SKM-1 treated with dmso at 0.1 percent for 144 hours (cell line): ENCODE measurements around the gene CDKAL1.
"Not testable (repeated sequence)": the region's sequence is repeated elsewhere in the genome, so short reads cannot be mapped to it uniquely, and the experiment has no call there.

Experiments
- DNase-seq: peaks from one replicate; lab custom pipeline; 2025; ENCODE audit not compliant: unreplicated experiment; lab: John Stamatoyannopoulos, UW

The CDKAL1 gene

DNA sequence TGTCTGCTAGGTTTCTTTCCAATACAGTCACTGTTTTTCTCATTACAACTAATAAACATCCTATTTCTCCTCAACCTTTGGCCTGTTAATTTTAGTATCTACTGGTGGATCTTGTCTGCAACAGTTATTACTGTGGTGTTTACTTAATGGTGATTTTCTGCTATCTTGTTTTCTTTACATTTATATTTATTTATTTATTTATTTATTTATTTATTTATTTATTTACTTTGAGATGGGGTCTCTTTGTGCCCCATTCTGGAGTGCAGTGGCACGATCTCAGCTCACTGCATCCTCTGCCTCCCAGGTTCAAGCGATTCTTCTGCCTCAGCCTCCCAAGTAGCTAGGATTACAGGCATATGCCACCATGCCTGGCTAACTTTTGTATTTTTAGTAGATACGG is 15.1 kb downstream of the CDKAL1 start:
- not testable (repeated sequence) for DNase-seq

DNA sequence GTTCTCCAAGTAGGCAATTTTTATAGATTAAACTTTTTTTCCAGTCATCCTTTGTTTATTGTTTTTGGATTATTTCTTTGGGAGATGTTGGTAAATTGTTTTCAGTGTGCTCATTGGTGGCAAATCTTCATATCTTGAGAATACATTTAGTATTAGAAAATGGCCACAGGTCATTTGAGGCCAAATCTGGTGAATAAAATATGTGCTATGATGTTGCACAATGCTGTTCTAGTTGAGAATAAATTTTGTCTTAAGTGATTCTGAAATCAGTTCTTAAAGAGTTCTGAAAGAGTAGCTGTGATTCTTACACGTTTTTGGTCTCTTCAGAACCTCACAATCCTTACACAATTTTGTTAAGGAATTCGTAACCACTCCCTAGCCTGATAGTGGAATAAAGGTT is 20.1 kb downstream of the CDKAL1 start:
- no peak for DNase-seq

DNA sequence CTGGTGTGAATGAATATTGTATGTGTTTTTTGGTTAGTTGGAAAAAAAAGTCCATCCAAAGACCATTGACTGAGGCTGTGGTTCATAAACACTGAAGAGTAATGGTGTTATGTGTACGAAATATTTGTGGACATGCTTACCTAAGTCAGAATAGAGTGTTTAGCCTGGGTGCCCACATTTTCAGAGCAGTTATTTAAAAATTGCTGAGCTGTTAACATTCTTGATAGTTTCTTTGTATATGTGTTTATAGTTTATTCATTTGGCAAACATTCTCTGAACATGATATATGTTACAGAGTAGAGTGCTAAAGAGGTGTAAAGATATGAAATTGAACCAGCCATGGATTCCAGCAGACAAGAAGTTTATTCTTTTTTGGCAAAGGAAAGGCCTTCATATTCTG is 20.6 kb downstream of the CDKAL1 start:
- DNase-seq: no peak

DNA sequence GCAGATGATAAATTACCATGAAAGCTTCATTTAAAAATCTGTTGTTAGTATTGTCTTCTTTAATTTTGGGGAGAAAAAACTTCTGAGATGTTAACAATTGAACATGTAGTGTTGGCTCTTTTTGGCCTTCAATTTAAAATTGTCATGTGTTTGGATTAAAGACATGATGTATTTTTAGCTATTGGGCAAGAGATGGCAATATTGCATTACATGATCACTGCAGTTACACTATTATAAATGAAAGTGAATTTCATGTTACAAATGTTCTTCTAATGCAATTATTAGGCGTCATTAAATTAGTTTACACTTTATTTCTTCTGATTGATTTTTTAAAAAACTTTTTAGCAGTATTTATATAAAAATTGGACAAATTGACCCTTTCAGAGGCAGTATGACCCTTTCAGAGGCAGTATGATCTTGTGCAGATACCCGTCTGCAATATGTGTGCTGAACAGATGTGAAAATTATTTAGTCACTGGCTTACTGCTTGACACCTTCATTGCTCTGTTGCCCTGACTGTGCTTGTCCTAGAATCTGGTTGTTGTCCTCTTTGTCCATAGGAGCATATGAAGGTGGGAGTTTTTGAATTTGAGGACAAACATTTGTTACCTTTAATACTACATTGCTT is 25.8 kb downstream of the CDKAL1 start:
- DNase-seq: no peak

DNA sequence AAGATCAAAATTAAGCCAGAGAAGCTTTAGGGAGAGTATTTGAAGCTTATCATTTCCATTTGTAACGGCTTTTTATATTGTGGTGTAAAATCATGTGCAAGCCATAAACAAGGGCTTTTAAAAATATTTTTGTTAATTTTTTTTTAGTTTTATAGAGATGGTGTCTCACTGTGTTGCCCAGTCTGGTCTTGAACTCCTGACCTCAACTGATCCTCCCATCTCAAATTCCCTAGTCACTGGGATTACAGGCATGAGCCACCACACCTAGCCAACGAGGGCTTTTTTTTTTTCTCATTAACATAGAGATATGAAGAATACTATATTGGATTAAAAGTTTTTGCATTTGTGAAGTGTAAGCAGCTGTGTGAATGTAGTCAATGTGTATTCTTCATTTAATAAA is 29.1 kb downstream of the CDKAL1 start:
- no peak for DNase-seq

DNA sequence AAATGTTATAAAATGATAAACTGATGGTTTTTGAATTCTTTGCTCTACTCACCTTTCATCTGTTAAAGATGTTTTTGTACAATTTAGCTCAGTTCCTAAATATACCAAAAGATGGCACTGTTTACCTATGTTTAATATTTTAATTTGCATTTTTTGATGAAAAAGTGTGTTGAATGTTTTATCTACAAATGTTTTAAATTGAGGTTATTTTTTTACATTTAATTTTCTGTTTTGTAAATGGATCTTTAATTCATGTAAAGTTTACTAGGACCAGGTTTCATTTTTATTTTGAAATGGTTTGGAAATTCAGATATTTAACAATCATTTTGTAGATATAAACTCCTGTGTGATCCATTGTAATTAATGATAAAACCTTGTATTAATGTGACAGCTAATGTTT is 30.0 kb downstream of the CDKAL1 start:
- no peak for DNase-seq

DNA sequence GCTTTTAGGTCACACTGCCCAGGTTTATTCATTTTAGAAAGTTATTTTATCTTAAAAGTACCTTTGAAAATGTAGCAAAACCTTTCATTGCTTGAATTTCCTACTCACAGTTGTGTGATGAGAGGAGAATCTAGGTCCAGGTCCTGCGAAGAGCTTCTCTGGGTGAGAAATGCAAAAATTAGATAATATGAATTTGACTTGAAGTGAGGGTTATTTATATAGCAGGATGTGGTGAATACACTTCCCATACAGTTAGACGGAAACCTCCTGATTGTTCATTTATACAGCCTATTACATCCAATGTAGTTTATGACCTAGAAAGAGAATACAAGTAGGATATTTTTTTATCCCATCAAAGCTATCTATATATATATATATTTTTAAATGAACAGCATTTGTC is 30.5 kb downstream of the CDKAL1 start:
- no peak for DNase-seq

DNA sequence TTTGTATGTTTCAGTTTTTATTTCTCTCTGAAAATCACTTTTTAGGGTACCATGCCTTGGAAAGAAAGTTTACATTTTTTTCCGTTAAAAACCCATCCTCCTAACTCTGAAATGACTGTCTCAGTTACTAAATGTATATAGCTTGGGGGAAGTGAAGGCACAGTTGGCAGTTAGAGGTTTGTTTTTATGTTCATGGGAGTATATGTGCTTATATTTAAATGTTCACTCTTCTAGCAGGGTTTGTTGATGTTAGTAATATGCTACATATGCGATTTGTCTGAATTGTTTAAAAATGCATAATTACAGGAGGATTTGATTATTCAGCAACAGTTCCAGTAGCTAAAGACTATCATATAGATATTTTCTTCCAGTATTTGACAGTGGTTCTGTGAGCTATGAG is 31.1 kb downstream of the CDKAL1 start:
- DNase-seq: no peak

DNA sequence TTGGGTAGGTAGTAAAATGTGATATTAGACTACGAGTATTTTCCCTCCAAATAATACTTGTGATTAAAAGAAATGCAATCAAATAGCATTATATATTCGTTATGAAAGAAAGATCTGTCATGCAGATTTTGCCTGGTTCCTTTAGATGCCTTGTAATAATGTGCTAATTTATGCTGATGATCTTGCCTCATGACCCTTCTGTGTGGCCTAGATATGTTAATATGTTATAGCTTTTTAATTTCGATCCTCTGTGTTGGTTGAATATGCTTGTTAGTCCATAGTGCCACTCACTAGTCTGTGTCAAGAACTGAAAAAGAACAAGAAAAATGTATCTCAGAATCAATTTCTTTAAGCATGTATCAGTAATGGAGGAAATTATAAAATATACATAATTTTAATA is 31.9 kb downstream of the CDKAL1 start:
- DNase-seq: no peak

DNA sequence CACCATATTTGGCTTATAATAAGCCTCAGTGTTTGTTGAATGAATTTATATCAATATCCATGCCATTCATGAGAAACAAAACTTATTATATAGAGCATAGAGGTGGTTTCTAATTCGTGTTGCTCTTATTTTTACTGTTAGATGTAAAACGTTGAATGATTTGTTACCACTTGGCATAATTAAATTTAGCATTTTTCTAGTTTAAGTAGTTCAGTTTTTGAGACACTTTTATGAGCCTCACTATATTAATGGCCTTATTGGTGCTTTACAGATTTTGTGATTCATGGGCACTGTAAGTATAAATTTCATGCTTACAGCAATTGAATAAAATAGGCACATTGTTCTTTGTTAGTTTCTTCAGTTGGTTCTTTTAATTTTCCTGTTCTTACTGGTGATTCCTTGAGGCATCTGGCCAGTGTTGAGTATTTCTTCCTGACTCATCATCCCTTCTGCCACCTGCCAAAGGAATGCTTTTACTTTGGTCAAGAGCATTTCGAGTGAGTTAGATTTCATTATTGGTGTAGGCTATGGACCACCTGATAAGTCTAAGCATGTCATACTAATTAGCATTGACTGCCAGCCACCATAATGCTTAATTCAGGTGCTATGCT is 34.8 kb downstream of the CDKAL1 start:
- DNase-seq: no peak

DNA sequence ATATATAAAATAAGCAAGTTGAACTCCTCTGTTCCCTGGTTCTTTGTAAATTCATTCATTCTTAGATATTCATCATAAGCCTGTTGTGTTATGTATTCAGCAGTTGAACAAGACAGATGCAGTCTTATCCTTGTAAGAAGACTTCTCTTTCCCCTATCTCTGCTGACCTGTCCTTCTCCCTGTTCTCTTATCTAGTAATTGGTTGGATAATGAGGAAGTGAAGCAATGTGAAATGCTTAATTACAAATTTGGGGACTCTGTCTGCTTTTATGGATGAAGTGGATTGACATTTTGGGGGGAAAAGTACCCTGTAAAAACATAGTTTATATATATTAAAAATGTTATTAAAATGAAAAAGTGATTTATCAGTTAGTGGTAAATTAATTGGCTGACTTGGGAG is 37.0 kb downstream of the CDKAL1 start:
- DNase-seq: no peak

DNA sequence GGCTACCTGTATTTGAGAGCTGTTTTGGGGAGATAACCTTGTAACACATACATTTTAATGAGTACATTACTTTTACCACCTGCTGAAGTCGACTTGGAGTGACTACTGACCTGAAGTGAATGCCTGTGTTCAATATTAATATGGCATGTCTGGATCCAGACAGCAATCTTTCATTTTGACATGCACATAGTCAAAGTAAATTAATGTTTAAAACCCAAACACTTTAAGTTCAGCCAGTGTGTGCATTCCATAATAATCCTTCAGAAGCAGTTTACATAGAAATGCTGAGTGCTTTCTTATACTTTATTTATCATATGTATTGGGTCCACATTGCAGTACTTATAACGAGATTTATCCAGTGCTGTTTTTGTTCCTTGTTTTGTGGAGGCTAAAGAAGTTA is 38.0 kb downstream of the CDKAL1 start:
- no peak for DNase-seq

DNA sequence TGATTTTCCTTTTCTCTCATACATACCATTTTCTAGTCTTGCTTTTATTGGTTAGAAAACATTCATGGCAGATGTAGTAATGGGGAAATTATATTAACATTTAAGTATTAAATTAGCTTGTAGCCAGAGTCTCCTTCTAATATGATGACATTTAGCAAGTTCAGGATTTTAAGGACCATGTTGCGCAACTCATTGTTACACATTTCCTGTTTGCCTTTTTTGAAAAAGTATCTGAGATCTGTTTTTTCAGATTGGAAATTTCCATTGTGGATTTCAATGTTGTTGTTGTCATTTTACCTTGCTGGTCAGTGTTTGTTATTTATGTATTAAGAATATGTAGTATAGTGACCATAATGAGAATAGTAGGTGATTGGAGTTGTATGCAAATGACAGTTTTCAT is 38.7 kb downstream of the CDKAL1 start:
- DNase-seq: no peak

DNA sequence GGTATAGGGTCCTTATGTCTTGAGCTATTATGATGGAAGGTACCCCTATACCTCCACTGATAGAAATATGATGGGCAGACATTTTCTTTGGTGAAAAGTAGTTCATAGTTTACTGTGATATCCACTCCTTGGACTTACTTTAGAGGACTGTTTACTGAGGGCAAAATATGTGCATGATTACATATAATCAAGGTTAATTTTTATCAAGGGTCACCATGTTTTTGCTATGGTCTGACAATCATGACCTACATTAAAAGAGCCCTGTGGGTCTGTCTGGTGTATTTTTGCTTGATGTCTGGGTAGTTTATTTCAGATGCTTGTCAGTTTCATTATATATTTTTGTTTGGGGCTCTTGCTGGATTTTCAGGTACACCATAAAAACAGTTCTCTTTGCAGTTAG is 40.1 kb downstream of the CDKAL1 start:
- no peak for DNase-seq

DNA sequence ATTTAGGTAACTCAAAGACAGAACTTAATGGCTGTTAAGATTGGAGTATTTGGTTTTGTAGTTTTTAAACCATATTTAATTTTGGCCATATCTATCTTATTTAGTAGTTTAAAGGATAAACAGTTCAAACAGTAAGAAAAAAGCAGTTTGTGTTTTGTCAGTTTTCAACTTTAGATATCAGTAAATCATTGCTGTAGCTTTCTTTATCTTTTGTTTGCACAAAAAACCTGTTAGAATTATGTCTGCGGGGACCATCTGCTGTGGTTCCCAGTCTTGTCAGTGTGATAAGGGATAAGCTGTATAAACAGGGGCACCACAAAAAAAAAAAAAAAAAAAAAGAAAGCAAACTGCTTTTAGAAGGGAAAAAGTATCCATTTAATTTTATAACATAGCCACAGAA is 40.9 kb downstream of the CDKAL1 start:
- no peak for DNase-seq

DNA sequence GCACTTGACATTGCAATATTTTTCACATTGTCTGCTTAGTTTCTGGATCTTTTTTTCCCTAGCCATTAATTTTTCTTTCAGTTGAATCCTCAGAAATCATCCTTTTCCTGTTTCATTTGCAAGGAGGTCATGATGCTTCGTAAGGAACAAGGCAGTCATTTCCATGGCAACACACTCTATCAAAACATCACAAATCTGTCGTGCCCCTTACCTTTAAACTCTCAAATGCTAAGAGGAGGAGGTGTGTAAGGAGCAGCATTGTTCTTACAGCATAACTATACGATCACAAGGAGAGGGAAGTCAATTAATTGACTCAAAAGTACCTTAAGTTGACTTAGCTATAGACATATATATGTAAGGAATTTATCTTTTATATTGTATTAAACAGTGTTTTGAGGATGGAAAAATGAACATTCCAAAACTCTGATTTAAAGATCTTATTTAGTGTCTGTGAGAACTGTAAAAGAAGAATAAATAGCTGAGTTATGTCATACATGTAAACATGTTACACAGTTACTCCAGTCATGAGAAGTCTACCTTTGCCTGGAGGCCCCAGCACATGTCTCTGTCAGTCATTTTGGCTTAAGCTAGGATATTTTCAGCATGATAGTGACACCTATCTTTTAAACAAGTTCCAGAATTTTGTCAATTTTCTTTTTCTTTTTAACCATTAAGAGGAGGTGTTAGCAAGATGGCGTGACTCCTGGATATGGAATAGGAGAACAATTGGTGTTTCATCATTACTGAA is 41.6 kb downstream of the CDKAL1 start:
- DNase-seq: no peak

DNA sequence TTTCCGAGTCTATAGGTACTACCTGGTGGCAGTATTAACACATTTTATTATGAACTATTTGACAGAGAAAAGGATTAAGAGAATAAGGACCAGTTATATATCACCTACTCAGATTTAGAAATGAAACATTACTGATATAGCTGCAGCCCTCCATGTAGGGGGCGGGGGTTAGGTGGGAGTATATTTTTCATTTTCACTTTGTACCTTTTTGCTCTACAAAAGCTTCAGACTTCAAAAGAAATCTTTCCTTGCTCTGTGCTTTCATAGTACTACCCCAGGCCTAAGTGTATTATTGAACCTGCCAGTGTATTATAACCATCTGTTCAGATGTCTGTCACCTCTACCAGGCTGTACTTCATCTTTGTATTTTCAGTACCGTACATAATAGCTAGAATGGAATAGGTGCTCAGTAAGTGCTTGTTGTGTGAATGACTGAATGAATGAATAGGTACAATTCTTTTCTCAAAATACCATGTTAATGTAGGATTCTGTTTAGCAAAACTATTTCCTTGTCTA is 43.0 kb downstream of the CDKAL1 start:
- DNase-seq: no peak

DNA sequence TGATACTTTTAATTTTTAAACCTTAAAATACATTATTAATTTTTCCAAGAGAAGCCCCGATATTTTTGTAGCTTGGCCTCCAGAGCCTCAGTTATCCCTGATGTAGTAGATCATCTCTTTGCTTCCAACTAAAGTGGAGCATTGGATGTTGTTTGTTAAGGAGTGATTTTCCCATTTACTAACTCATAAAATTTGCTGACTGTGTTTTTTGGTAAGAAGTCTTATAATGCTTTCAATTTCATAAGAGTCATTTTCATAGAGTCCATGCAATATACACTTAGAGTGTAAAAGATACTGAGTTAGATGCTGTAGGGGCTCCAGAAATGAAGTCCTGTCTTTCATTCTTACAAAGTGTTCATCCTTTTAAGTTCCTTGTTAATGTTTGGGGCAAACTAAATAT is 46.8 kb downstream of the CDKAL1 start:
- DNase-seq: no peak

DNA sequence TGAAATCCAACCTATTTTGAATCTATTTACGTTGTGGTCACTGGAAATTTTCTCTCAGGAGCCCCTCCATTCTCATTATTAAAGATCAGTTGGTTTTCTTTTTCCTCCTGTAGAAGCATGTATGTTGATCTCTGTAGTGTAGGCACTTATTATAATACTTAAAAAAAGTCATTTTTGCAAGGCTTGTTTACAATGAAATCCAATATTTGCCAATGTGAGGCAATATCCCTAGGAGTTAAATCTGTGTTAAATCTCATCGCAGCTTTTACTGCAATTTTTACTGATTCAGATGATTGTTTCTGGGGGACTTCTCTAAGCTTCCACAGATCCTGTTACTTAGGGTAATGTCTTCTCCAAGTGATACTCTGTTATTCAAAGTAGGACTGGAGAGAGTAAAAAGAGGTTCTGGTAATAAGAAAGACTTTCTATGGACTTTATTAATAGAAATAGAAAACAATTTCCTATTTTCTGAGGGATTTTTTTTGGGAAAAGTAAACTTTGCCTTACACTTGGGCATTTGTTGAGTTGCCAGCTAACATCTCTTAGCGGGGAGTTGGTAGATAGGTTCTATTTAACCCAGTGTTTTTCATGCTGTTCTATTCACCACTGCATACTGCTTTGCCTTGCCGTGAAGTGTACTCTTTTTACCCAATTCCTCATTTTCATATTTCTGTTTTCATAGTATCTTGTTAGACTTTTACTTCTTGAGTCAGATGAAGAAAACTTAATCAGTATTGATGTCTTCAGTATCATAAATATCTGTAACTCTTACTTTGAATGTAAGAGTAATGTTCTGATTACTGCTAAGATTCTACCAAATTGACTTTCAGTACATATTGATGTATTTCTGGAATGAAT is 48.6 kb downstream of the CDKAL1 start:
- DNase-seq: no peak

DNA sequence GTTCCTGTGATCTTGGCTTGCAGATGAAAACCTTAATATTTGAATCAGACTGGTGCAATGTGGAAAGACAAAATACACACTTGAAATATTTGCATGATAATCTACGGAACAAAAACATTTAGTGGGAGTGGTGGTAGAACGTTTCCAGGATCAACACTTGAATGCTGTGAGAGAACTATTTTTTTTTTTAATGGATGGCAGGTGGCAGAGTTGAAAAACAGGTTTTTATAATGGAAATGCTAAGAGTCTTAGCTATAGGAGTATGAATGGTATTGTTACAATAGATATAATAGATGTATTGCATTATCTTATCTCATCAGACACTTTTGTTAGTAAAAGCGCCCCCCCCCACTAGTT is 49.2 kb downstream of the CDKAL1 start:
- DNase-seq: no peak

DNA sequence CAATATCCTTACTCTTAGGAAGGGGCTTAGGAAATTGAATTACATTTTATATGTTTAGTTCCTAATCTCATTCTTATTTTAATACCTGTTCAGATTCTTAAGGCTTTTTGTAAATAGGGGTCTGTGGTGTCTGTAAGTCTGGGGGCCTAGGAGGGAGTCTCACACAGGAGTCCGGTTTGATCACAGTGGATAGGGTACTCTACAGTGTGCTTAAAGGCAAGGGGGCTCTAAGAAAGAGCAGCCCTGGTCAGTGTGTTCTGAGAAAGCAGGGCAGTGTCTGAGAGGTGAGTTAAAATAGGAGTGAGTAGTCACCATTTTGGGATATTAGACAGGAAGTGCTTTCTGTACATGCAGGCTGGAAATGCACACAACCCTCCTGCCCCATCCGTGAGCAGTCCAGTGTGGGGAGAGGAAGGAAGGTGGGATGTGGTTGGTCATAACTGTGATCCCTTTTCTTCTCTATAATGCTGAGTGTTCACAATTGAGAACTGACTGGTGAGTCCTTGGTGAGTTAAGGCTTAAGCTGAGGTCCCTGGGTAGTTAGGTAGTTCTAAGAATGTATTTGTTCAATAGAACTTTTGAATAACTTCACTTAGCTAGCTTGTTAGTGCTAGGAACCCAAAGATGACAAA is 50.0 kb downstream of the CDKAL1 start:
- no peak for DNase-seq
